Keratinocyte (primary cell): Measurements from ENCODE around the gene TCF15. TPM values are rescaled to one million over a fixed set of nuclear protein-coding genes. Genes with fewer than 3 reads are reported as not detected.

Experiments used
- DNase-seq: peaks from one replicate; pipeline ENCODE4 v3.0.0-alpha.2; 2011; ENCODE audit warnings: low read depth, missing footprints, low spot score
- FAIRE-seq: peaks from 2 replicates; lab custom pipeline; 2011; peaks lifted over from hg19 to GRCh38; lab: Jason Lieb, UNC
- H2AFZ ChIP-seq: 2 replicates; pipeline ENCODE4 v1.6.0; 2012; ENCODE audit warnings: low read length, control low read depth, inconsistent platforms; ENCODE audit not compliant: control insufficient read depth
- H3K27ac ChIP-seq: 2 replicates; pipeline ENCODE4 v1.5.1; 2011; ENCODE audit warnings: low read length; ENCODE audit not compliant: control insufficient read depth, insufficient read depth
- H3K27me3 ChIP-seq: 3 replicates; pipeline ENCODE4 v1.6.0; 2011; ENCODE audit warnings: low read length; ENCODE audit not compliant: control insufficient read depth, insufficient read depth; ENCODE audit errors: extremely low read depth
- H3K36me3 ChIP-seq, 2 experiments: 2 replicates in 1 of 2; 3 replicates in 1 of 2; pipeline ENCODE4 v1.5.1; 2011; ENCODE audit warnings: low read length in 2 of 2, mild to moderate bottlenecking in 1 of 2; ENCODE audit not compliant: control insufficient read depth in 2 of 2, insufficient read depth in 2 of 2; ENCODE audit errors: extremely low read depth in 1 of 2
- H3K4me1 ChIP-seq: 3 replicates; pipeline ENCODE4 v1.5.1; 2011; ENCODE audit warnings: low read length; ENCODE audit not compliant: control insufficient read depth, insufficient read depth; ENCODE audit errors: extremely low read depth
- H3K4me2 ChIP-seq: 3 replicates; pipeline ENCODE4 v1.6.0; 2011; ENCODE audit warnings: low read depth, low read length; ENCODE audit not compliant: control insufficient read depth, insufficient read depth; ENCODE audit errors: extremely low read depth
- H3K4me3 ChIP-seq, 3 experiments: fragments of 200-600 bp in 1 of 3; sonication (generic) in 1 of 3; 2 replicates in 2 of 3; 3 replicates in 1 of 3; pipeline ENCODE4 v1.5.1; 2011 to 2016; ENCODE audit warnings: low read length in 3 of 3, mild to moderate bottlenecking in 3 of 3, control low read depth in 2 of 3, inconsistent platforms in 1 of 3, low read depth in 1 of 3, mixed read lengths in 1 of 3, mixed run types in 1 of 3, moderate library complexity in 1 of 3; ENCODE audit not compliant: control insufficient read depth in 2 of 3, insufficient read depth in 2 of 3; ENCODE audit errors: extremely low read depth in 1 of 3
- H3K79me2 ChIP-seq: 2 replicates; pipeline ENCODE4 v1.6.0; 2012; ENCODE audit warnings: low read length; ENCODE audit not compliant: control insufficient read depth, insufficient read depth
- H3K9ac ChIP-seq: 3 replicates; pipeline ENCODE4 v1.6.0; 2011; ENCODE audit warnings: low read length; ENCODE audit not compliant: control insufficient read depth, insufficient read depth; ENCODE audit errors: extremely low read depth
- H3K9me1 ChIP-seq: 3 replicates; pipeline ENCODE4 v1.6.0; 2011; ENCODE audit warnings: low read length; ENCODE audit not compliant: control insufficient read depth, insufficient read depth; ENCODE audit errors: extremely low read depth
- H3K9me3 ChIP-seq: 2 replicates; pipeline ENCODE4 v1.5.1; 2012; ENCODE audit warnings: low read depth, low read length; ENCODE audit not compliant: control insufficient read depth
- H4K20me1 ChIP-seq: 3 replicates; pipeline ENCODE4 v1.6.0; 2011; ENCODE audit warnings: low read length; ENCODE audit not compliant: control insufficient read depth, insufficient read depth; ENCODE audit errors: extremely low read depth
- EZH2 ChIP-seq: IDR thresholded peaks from one replicate; pipeline ENCODE4 v1.6.1; 2012; ENCODE audit warnings: inconsistent platforms, mild to moderate bottlenecking, low read length, moderate library complexity
- dilution Hi-C: fragments of 300-500 bp; cut with MboI; formaldehyde crosslinking; loops from one replicate; pipeline ENCODE4 v1.7.0; 2020; ENCODE audit warnings: low sequenced_read_pairs; ENCODE audit not compliant: extremely low pct_ligation_motif_present
- polyA plus RNA-seq, 5 experiments: library from polyadenylated mRNA; depleted of rRNA in 3 of 5; stranded (reverse) in 3 of 5; stranded (forward) in 1 of 5; unstranded in 1 of 5; fragments of >200 nt; gene quantifications; 1 replicate in 1 of 5; 2 replicates in 3 of 5; 3 replicates in 1 of 5; pipeline versions ENCODE4 v1.2.1 to v1.2.3, GENCODE V29; 2011 to 2012; ENCODE audit warnings: missing spikeins in 2 of 5, low read depth in 1 of 5, low replicate concordance in 1 of 5
- TF ChIP-seq, protein P1 (sequence below), 3 experiments: IDR thresholded peaks in 1 of 3; conservative IDR thresholded peaks in 1 of 3; optimal IDR thresholded peaks in 1 of 3; 2 replicates in 2 of 3; 3 replicates in 1 of 3; pipeline versions ENCODE3 to v1.5.1; 2011; ENCODE audit warnings: low read length in 3 of 3, mild to moderate bottlenecking in 3 of 3, moderate library complexity in 2 of 3, control low read depth in 1 of 3, inconsistent platforms in 1 of 3; ENCODE audit not compliant: insufficient read depth in 2 of 3; ENCODE audit errors: extremely low read depth in 1 of 3

Gene TCF15
- polyA plus RNA-seq, 1 donor (not counting 4 experiments of a cell fraction or from before 2014, with no cell fraction given) = not detected

DNA sequence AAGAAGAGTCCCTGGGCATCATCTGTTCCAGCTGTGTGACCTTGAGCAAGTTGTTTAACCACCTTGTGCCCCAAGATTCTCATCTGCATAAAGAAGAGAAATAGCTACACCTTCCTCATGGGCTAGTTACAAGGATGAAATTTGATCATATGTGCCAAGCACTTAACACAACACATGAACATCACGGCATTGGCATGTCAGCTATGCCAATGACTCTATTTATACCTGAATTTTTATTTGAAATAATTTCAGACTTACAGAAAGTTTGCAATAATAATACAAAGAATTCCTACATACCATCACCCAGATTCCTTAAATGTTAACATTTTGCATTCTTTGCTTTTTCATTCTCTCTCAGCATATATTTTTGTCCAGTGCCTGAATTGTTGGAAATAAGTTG lies 21.0 kb upstream of the TCF15 start:
- Histone ChIP-seq H3K4me3 (no peak overlapping the region), H3K4me2 (no peak overlapping the region), H3K27ac (no peak overlapping the region), H3K79me2 (no peaks in the 10 kb centered on the region), H3K4me1 (no peaks in the 10 kb centered on the region), H3K27me3 (peaks cover 18% of the 10 kb centered on the region), H3K9me3 (no peaks in the 10 kb centered on the region), H4K20me1 (no peaks in the 10 kb centered on the region), H2AFZ (no peak overlapping the region), H3K36me3 (no peaks in the 10 kb centered on the region), H3K9me1 (no peaks in the 10 kb centered on the region), H3K9ac (no peak overlapping the region)
- no peak for TF ChIP-seq EZH2
- TF ChIP-seq, protein P1, sequence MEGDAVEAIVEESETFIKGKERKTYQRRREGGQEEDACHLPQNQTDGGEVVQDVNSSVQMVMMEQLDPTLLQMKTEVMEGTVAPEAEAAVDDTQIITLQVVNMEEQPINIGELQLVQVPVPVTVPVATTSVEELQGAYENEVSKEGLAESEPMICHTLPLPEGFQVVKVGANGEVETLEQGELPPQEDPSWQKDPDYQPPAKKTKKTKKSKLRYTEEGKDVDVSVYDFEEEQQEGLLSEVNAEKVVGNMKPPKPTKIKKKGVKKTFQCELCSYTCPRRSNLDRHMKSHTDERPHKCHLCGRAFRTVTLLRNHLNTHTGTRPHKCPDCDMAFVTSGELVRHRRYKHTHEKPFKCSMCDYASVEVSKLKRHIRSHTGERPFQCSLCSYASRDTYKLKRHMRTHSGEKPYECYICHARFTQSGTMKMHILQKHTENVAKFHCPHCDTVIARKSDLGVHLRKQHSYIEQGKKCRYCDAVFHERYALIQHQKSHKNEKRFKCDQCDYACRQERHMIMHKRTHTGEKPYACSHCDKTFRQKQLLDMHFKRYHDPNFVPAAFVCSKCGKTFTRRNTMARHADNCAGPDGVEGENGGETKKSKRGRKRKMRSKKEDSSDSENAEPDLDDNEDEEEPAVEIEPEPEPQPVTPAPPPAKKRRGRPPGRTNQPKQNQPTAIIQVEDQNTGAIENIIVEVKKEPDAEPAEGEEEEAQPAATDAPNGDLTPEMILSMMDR (optimal IDR thresholded peaks at IDR 0.05 in 1 of 3, IDR thresholded peaks at IDR 0.05 in 1 of 3, conservative IDR thresholded peaks at IDR 0.05 in 1 of 3; ENCODE audit: extremely low read depth in 1 of 3, insufficient read depth in 2 of 3, low read length in 3 of 3) = no peak
- no peak for DNase-seq
- no peak for FAIRE-seq
- dilution Hi-C loops = no loop called here

DNA sequence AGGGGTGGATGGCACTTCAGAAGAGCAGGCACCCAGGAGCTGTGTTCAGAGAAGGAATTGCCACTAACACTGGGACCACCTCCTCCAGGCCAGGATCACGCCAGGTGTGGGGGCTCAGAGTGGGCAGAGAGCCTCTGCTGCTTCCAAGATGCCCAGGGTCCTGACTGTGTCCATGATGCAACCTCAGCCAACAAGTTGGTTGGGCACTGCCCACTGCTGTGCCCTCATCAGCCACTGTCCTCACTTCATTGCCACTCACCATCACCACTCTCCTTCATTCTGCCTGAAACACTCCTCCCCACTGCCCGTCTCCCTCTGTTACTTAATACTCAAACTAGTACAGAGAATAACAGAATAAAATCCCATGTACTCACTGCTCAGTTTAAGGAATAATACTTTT lies 16.5 kb upstream of the TCF15 start:
- Histone ChIP-seq H3K4me1 (no peaks in the 10 kb centered on the region), H3K9me1 (no peaks in the 10 kb centered on the region), H3K9me3 (no peaks in the 10 kb centered on the region), H2AFZ (no peak overlapping the region), H3K27me3 (peaks cover 14% of the 10 kb centered on the region), H3K9ac (no peak overlapping the region), H3K27ac (no peak overlapping the region), H3K36me3 (no peaks in the 10 kb centered on the region), H4K20me1 (no peaks in the 10 kb centered on the region), H3K4me3 (no peak overlapping the region), H3K79me2 (no peaks in the 10 kb centered on the region), H3K4me2 (no peak overlapping the region)
- dilution Hi-C loops = no loop called here
- DNase-seq (no peak), FAIRE-seq (no peak)
- TF ChIP-seq, protein P1 (optimal IDR thresholded peaks at IDR 0.05 in 1 of 3, IDR thresholded peaks at IDR 0.05 in 1 of 3, conservative IDR thresholded peaks at IDR 0.05 in 1 of 3; ENCODE audit: extremely low read depth in 1 of 3, insufficient read depth in 2 of 3, low read length in 3 of 3) = no peak
- no peak for TF ChIP-seq EZH2
